22Rv1 (cell line): ENCODE data around the gene C9orf72.

Source experiments
- ZFX ChIP-seq: fragments of 450-650 bp; IDR thresholded peaks from 2 replicates; pipeline ENCODE4 v1.6.1; 2017; ENCODE audit warnings: antibody characterized with exemption, borderline replicate concordance
- TF ChIP-seq, protein P1 (sequence below): fragments of 450-650 bp; IDR thresholded peaks from 2 replicates; pipeline ENCODE4 v1.5.1; 2017; ENCODE audit warnings: mild to moderate bottlenecking

DNA sequence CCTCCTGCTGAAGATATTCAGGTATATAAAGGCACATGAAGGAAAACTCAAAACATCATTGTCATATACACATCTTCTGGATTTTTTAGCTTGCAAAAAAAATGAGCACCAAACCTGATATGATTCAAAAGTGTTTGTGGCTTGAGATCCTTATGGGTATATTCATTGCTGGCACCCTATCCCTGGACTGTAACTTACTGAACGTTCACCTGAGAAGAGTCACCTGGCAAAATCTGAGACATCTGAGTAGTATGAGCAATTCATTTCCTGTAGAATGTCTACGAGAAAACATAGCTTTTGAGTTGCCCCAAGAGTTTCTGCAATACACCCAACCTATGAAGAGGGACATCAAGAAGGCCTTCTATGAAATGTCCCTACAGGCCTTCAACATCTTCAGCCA is 49.0 kb downstream of the C9orf72 start, which contains the start of gene IFNK:
- TF ChIP-seq, protein P1, sequence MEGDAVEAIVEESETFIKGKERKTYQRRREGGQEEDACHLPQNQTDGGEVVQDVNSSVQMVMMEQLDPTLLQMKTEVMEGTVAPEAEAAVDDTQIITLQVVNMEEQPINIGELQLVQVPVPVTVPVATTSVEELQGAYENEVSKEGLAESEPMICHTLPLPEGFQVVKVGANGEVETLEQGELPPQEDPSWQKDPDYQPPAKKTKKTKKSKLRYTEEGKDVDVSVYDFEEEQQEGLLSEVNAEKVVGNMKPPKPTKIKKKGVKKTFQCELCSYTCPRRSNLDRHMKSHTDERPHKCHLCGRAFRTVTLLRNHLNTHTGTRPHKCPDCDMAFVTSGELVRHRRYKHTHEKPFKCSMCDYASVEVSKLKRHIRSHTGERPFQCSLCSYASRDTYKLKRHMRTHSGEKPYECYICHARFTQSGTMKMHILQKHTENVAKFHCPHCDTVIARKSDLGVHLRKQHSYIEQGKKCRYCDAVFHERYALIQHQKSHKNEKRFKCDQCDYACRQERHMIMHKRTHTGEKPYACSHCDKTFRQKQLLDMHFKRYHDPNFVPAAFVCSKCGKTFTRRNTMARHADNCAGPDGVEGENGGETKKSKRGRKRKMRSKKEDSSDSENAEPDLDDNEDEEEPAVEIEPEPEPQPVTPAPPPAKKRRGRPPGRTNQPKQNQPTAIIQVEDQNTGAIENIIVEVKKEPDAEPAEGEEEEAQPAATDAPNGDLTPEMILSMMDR: no peak
- no peak for TF ChIP-seq ZFX
